GM18520 (cell line): ENCODE results near the gene GNS.

Source experiments
- ATAC-seq: cut with Tn5 transposase; IDR thresholded peaks from one replicate; pipeline ENCODE4 v1.9.1; 2021; ENCODE audit not compliant: unreplicated experiment

The GNS gene

GRCh38 chr12:64678248-64678647 is 81.0 kb downstream of the GNS start:
- no peak for ATAC-seq

DNA sequence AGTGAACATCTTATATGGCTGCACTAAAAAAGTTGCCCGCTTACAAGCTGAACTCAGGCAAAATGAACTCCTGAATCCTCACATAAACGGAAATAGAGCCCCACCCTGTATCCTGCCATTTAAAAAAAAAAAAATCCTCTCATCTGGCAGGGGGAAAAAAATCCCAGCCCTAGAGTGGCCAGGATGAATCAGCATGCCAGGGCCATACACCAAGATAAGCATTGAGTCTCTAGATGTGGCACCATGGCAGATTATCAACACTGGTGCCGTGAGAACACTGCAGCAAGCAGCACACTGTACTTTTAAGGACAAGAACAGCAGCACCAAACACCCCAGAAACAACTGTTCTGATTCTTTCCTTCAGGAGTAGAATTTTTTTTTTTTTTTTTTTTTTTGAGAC is 83.4 kb downstream of the GNS start:
- no peak for ATAC-seq

DNA sequence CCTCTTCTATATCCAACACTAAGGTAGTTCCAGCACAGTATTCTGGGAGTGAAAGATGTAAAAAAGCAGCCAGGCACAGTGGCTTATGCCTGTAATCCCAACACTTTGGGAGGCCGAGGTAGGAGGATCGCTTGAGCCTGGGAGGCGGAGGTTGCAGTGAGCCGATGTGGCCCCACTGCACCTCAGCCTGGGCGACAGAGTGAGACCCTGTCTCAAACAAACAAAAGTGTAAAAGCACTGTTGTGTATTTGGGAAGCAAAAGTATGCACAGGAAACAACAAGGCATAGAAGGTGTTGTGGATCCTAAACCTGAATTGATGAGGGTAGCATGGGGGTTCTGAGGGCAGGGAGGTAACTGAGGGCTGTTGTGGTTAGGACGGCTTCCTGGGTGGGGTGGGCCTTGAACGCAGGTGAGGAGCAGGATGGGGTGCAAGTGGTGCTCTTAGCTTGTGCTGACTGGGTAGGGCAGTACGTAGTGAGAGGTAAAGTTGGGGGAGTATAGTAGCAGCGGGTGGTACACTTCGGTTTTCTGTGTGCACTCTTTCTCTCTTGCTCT is 84.8 kb downstream of the GNS start:
- ATAC-seq: no peak

- no peak for ATAC-seq
Observed at GRCh38 chr12:64673490-64674169, 85.6 kb downstream of the GNS start.

GRCh38 chr12:64672925-64673409 is 86.2 kb downstream of the GNS start:
- ATAC-seq: no peak

GRCh38 chr12:64671681-64672080 is 87.5 kb downstream of the GNS start:
- no peak for ATAC-seq

DNA sequence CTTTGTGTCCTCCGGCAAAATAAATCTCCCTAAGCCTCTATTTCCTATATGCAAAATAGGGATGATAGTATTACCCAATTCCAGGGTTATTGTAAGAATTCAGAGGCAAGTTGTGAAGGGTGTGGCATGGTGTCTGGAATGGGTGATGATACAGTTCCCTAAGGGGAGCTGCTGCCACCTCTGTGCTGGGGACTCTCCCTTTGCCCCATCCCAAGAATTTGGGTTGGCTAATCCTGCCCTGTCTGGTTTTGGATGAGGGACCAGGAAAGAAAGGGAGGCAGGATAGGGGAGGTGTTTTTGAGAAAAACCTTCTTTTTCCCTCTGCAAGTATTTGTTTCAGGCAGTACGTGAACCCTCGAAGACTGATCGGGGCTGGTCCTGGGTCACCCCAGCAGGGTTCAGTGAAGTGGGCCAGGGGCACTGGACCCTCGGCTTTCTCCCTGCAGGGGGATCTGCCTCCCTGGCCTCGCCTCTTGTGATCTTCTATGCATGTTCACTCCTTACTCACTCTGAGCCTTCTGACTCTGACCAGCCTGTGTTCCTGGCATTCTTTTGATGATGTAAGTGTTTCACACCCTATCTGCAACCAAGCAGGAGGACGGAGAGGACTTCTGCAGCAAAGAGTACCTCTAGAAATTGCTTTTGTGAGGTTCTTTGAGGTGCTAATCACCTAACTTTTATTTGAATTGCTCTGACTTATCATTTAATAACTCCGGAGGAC is 88.1 kb downstream of the GNS start:
- ATAC-seq: no peak

- ATAC-seq: no peak
Observed at GRCh38 chr12:64670019-64670418, 89.2 kb downstream of the GNS start.

DNA sequence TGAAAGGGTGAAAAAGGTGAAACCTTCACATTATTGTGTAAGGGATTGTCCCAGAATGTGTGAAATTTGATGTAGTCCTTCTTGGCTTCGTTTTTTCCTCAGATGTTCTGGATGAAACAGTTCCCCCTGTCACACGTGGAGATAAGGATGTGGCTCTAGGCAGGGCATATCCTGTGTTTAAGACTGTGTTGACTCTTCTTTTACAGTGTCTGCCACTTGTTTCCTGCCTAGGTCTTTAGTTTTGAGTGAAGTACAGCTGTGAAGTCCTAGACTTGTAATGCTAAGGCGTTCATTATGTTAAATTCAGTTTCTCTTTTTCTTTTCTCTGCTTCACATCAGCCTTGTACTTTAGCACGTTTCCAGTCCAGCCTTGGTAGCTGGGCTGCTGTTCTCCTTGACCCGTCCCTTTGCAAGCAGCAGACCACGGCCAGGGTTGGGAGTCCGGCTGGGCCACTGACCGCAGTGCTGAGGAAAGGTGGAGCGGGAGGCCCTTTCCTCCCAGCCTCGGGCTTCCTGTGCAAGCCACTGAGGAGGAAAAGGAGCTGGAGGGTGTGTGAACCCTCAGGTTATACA is 89.8 kb downstream of the GNS start:
- ATAC-seq: peak; percentile 65

GRCh38 chr12:64667793-64668192 is 91.4 kb downstream of the GNS start:
- no peak for ATAC-seq

GRCh38 chr12:64666054-64666914 is 92.9 kb downstream of the GNS start:
- ATAC-seq: peak; percentile 2

DNA sequence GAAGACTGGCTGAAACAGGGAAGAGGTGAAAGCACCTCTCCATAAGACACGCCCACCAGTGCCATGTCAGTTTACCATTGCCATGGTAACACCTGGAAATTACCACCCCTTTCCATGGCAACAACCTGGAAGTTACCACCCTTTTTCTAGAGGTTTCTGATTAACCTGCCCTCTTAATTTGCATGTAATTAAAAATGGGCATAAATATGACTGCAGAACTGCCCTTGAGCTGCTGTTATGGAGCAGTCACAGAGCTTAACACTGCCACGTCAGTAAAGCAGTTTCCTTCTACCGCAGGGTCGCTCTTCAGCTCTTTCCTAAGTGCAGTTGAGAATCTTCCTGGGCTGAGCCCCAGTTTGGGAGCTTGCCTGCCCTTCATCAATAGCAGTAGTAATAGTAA is 93.7 kb downstream of the GNS start:
- ATAC-seq: peak; percentile 33
